GM18909 (cell line): ENCODE measurements around the gene ESR2.
"Not testable (repeated sequence)": the region's sequence is repeated elsewhere in the genome, so short reads cannot be mapped to it uniquely, and the experiment has no call there.

Experiments used
- ATAC-seq: cut with Tn5 transposase; IDR thresholded peaks from one replicate; pipeline ENCODE4 v1.9.1; 2021; ENCODE audit warnings: mild to moderate bottlenecking; ENCODE audit not compliant: unreplicated experiment, poor library complexity

ESR2 gene

GRCh38 chr14:64293976-64294671 is at the start of gene ESR2:
TSS of gene ESR2 (minus strand) at chr14:64294371. CDS start at chr14:64282985, 11,386 bp downstream.
- peak; percentile 52 for ATAC-seq

GRCh38 chr14:64340560-64341196 is 46.5 kb upstream of the ESR2 start:
- no peak for ATAC-seq

GRCh38 chr14:64338616-64339316 is 44.6 kb upstream of the ESR2 start:
- peak; percentile 92 for ATAC-seq

- peak; percentile 54 for ATAC-seq
Observed at GRCh38 chr14:64337888-64338615, 43.9 kb upstream of the ESR2 start.

GRCh38 chr14:64329149-64329548 is 35.0 kb upstream of the ESR2 start:
- no peak for ATAC-seq

GRCh38 chr14:64326502-64326901 is 32.3 kb upstream of the ESR2 start:
- ATAC-seq, result no peak

- ATAC-seq, result no peak
Observed at GRCh38 chr14:64324895-64325294, 30.7 kb upstream of the ESR2 start.

- ATAC-seq, result no peak
Observed at GRCh38 chr14:64324461-64324860, 30.3 kb upstream of the ESR2 start.

GRCh38 chr14:64320362-64320761 is 26.2 kb upstream of the ESR2 start:
- not testable (repeated sequence) for ATAC-seq

GRCh38 chr14:64318695-64319094 is 24.5 kb upstream of the ESR2 start:
- not testable (repeated sequence) for ATAC-seq

- no peak for ATAC-seq
Observed at GRCh38 chr14:64303471-64303917, 9.3 kb upstream of the ESR2 start.

- no peak for ATAC-seq
Observed at GRCh38 chr14:64298773-64299172, 4.6 kb upstream of the ESR2 start.

GRCh38 chr14:64296561-64296960 is 2.4 kb upstream of the ESR2 start:
- no peak for ATAC-seq

- ATAC-seq, result peak; percentile 77
Observed at GRCh38 chr14:64294672-64295413, 672 bp upstream of the ESR2 start.

GRCh38 chr14:64292197-64292596 is 2.0 kb downstream of the ESR2 start:
- ATAC-seq, result no peak

GRCh38 chr14:64289571-64289970 is 4.6 kb downstream of the ESR2 start:
- no peak for ATAC-seq

- ATAC-seq, result no peak
Observed at GRCh38 chr14:64281805-64282204, 12.4 kb downstream of the ESR2 start.

GRCh38 chr14:64279704-64280668 is 14.2 kb downstream of the ESR2 start:
- no peak for ATAC-seq

- ATAC-seq, result no peak
Observed at GRCh38 chr14:64278458-64278857, 15.7 kb downstream of the ESR2 start.
